HTR-8/SVneo (cell line): ENCODE measurements around the gene CNST.
A peak's percentile ranks its signal among the peaks of the same experiment; 100 is the strongest.

Experiments used
- DNase-seq: peaks from one replicate; pipeline ENCODE4 v3.0.0; 2011; ENCODE audit warnings: low spot score, mixed read lengths; ENCODE audit not compliant: insufficient read length
- FAIRE-seq: peaks from 2 replicates; lab custom pipeline; 2011; peaks lifted over from hg19 to GRCh38; lab: Jason Lieb, UNC

The CNST gene, protein sequence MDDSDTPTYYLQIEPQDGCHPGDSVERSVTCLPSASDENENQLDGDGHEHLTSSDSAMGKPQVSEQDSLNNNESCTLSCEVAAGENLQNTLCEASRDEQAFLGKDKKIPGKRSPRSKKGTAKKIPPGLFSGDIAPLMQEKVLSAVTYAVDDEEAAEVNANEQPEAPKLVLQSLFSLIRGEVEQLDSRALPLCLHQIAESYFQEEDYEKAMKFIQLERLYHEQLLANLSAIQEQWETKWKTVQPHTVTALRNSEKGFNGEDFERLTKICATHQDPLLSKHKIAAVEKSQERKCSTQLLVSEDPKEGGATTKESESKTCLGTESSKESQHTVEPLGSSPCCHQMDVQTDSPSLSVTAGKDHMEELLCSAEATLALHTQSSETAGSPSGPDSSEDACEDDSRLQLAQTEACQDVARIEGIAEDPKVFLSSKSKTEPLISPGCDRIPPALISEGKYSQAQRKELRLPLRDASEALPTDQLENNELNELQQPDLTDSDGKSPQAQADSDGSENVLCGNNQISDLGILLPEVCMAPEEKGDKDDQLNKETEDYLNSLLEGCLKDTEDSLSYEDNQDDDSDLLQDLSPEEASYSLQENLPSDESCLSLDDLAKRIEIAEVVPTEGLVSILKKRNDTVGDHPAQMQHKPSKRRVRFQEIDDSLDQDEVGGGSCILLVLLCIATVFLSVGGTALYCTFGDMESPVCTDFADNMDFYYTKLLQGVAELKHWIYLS

DNA sequence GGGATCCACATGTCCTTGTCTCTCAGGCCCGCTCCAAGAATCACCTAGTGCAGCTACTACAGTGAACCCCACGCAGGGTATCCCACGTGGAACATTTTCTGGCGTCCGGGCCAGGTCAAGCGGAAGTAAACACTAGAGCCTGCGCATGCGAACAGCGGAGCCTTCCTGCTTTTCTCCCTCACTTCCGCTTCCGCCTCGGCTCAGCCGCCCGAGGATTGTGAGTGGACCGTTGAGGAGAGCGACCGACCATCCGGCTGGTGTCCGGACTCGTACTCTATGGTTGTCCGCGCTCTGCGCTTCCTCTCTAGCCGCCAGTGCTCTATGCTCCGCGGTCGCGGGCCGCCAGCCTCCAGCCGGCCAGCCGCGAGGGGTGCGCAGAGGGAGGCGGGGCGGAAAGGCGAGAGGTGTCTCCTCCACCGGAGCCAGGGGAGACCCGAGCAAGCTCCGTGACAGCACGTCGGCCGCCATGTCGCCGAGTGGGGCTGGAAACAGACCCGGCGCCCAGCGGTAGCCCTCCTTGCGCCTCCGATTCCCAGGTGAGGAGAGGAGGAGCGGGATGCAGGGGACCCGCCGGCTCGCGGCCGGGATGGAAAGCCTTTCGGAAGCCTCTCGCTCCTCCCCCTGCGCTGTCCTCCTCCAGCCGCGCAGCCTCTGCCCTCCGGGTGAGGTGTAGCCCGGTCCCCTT is at the start of gene CNST, which contains the start of gene TFB2M:
CNST (plus strand) TSS at position 329 of the 685 bp plus-strand sequence. CDS start 25,107 bp downstream, outside the sequence.
TFB2M (minus strand) TSS at position 134 of the 685 bp plus-strand sequence; CDS start at position 11, 123 bp downstream.
- peak; percentile 96 for FAIRE-seq
- DNase-seq: peak; percentile 99

DNA sequence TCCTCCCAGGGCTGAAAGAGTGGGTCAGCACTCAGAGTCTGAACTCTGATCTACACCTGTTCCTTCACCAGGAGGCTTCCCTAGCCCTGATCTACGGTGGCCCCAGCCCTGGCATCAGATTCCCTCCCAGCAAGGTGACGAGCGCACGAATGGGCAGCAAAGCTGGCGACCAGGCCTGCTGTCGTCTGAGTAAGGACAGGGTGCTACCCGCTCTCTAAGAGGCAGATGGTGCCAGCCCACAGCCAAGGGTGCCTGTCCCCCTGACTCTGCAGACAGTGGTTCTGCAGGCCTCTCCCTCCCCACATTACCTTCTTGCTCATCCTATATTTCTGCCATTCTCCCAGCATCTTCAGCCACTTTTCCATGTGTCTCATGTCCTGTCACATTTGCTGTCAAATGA is 48.9 kb upstream of the CNST start:
- no peak for FAIRE-seq
- DNase-seq: no peak

DNA sequence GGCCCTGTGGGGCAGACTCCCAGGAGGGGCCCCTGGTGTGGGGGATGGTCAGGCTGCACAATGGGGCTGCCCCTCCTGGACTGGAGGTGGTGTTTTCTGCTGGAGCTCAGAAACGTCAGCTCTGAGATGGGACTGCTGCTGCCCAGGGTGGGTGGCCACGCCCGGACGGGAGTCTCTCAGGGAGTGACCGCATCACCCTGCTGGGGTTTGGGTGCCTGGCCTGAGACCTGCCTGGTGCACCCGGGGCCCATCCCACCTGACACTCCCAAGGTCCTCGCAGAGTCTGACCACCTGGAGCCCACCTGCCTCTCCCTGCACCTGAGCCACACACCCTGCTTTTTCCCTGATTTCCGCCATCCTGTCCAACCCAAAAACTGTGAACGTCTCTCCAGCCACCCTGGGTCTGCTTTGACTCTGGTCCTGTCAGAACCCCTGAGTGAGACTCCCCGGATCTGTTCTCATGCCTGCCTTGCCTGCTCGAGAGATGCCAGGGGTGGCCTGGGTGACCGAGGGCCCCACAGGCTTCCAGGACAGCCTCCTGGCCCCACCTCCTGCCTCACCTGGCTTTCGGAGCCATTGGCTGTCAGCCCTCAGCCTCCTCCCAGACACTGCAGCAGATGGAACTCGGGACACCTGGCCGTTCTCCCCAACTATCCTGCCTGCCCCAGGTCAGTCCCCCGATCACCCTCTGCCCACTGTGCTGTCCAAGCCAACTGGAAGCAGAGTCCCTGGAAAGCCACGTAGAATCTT is 47.6 kb upstream of the CNST start:
- FAIRE-seq (no peak), DNase-seq (no peak)

DNA sequence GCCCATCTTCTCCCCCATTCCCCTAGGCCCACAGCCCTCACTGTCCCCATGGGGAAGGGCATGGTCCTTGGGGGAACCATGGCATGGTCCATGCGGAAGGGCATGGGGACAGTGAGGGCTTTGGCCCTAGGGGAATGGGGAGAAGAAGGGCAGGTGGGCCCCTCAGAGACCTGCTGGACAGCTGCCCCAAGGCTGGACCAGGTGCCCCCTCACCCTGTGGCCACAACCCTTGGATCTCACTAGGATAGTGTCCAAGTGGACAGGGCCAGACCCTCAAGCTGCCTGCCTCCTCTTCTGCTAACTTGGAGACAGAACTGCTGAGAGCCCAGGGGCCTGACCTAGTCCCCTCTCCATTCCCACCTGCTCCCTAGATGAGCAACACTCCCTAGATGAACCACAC is 46.7 kb upstream of the CNST start:
- FAIRE-seq: no peak
- DNase-seq: no peak

DNA sequence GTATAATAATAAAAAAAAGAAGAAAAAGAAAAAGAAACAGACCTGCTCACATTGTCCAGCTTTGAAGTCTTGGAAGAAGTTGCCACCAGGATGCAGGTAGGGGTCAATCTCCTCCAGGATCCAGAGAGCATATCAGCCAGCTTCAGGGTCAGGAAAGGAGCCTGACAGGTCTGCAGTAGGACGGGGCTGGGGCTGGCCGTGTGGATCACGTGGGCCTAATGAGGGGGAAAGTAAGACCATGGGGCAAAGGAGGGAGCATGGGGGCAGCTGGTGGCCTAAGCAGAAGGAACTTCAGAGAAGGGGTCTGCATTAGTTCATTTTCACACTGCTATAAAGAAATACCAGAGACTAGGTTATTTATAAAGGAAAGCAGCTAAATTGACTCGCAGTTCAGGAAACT is 39.9 kb upstream of the CNST start:
- FAIRE-seq (no peak), DNase-seq (no peak)

DNA sequence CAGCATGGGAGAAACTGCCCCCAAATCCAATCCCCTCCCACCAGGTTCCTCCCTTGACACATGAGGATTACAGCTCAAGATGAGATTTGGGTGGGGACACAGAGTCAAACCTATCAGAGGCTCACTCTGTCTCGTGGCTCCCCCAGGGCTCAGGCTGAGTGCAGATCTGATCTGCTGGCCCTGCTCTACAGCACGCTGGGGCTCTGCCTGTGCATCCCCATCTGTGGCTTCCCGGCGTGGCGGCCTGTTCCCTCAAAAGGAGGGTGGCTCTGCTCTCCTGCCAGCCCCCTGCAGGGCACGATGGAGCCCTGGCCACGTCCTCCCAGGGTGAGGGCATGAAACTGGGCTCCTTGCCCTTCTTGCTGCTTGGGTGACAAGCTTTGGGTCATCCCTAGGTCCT is 39.3 kb upstream of the CNST start:
- FAIRE-seq: no peak

DNA sequence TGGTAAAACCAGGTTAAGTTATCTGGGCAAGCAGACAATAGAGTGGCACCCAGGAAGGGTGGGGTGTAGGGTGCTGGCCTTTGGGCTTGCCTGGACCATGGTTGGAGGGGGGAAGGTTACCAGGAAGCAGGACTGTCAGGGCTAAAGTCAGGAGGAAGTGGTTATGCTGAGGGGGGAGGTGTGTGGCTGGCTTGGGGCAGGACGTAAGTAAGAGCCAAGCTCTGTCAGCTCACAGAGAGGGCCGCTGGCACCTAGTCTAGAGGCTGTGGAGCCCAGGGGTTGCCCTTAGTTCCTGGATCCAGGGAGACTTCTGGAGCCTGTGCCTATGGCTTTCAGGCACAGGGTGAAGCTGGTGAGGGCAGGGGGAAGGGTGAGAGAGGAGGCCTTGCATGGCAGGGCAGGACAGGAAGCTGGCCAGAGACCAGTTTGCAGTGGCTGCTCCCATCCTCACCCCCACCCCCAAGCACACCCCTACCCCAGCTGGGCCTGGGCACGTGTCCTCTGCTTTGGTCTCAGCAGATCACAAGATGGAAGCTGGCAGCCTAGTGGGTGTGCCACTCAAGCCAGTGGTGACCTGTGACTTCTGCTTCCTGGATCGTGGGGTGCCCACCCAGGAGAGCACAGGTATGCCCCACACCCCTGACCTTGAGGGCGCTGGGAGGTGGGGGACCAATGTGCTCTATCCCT is 38.7 kb upstream of the CNST start:
- no peak for FAIRE-seq

More for the DNA sequence above, 39.3 kb upstream of the CNST start:
- DNase-seq: no peak

DNA sequence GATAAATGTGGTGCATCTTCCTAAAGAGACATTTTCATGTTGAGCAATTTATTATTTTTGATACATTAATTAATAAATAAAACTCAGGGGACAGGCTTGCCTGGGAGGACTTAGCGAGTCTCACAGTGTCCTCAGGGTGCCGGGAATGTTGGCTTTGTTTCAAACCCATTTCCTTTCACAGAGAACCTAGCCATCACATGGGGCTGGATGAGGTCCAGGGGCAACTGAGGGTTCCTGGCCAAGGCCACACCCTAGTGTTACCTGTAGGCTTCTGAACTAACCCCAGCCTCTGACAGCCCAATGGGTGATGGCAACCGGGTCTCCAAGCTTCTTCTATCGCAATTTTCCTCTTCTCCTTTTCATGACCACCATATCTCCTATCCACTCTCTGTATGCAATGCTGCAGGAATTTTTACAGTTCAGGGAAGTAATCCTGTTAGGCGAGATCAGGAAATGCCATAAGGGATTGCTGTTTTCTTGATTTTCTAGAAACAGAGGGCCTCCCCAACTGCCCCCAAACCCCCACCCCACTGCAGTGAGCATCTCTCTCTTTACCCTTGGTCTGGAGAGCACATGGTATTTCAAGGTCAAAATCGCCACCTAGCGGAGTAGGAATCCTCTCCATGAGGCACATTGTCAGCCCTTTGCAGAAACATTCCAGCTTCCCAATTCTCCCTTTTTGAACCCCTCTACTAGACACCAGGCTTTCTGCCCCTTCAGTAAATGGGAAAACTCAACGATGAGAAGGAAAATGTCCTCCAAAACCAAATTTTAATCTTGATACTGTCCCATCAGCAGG is 37.1 kb upstream of the CNST start:
- DNase-seq: no peak
- no peak for FAIRE-seq

More for the DNA sequence above, 38.7 kb upstream of the CNST start:
- DNase-seq: no peak

DNA sequence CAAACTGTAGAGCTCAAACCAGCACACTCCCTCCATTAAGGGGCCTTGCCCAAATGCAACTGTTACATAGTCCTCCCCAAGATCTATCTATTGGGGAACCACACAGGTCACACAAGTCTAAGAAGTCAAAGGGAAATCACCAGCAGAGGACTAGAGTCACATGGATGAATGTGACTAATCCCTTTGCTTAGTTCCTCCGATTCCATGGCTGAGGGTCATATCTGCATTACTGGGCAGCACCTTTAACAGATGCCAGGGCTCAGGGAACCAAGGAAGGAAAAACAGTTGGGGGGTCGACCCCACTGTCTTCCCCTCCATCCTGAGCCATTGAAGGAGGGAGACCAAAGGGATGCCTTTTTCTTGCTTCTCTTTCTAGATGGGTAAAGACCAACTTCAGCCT is 35.8 kb upstream of the CNST start:
- FAIRE-seq (no peak), DNase-seq (no peak)

DNA sequence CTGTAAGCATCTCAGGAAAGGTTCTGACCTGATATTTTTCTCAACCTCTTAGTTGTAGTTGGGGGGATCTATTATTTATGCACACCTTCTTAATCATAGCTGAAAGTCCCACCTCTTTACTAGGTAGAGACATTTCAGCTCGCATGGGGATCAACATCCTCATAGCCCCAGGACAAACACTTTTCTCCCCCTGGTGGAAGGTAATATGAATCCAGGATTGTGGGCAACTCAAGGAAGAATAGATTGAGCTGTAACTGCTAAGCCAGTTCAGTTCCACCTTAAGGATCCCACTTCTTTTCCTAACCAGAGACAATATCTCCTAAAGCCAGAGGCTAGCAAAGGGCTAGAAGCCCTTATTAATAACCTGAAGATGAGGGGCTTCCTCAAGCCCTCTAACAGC is 33.7 kb upstream of the CNST start:
- DNase-seq (no peak), FAIRE-seq (no peak)

DNA sequence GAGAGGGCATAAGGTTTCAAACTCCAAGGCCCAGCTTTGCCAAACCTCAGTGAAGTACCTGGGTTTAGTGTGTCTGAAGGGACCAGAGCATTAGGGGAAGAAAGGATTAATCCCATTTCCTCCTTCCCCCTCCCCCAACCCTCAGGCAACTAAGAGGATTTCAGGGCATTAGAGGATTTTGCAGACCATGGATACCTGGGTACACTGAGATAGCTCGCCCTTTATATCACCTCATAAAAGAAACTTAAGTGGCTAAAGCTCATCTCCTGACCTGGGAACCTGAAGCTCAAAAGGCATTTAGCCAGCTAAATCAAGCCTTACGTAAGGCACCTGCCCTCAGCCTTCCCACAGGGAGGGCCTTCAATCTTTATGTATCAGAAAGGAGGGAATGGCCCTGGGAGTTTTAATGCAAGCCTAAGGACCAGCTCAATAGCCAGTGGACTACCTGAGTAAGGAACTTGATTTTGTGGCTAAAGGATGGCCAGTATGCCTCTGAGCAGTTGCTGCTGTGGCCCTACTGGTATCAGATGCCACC is 32.8 kb upstream of the CNST start:
- DNase-seq (no peak), FAIRE-seq (no peak)

DNA sequence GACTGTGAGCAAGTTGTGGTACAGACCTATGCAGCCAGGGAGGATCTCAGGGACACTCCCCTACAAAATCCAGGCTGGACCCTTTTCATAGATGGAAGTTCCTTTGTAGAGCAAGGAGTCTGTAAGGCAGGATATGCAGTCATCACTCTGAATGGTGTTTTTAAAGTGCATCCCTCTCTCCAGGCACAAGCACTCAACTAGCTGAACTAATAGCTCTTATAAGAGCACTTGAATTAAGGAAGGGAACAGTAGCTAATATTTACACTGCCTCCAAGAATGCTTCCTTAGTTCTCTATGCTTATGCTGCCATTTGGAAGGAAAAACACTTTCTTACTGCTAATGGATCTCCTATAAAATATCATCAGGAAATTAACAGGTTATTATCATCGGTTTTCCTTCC is 32.1 kb upstream of the CNST start:
- FAIRE-seq (no peak), DNase-seq (no peak)

DNA sequence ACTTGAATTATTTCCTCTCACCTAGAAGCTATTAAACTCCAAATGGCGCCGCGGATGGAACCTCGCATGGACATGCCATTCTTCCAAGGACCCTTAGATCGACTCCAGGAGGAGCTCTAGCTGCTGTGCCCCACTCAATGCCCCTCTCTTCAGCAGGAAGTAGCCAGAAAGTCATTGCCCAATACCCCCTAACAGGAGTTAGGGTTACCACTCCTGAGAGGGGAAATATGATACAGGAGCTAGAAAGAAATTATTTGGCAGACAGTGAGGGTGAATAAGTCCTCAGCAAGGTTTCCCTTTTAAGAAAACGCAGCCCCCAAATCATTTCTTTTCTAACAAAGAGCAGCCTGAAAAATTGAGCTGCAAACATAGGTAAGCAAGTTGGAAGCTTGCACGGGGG is 28.8 kb upstream of the CNST start:
- FAIRE-seq: no peak
- DNase-seq: no peak

DNA sequence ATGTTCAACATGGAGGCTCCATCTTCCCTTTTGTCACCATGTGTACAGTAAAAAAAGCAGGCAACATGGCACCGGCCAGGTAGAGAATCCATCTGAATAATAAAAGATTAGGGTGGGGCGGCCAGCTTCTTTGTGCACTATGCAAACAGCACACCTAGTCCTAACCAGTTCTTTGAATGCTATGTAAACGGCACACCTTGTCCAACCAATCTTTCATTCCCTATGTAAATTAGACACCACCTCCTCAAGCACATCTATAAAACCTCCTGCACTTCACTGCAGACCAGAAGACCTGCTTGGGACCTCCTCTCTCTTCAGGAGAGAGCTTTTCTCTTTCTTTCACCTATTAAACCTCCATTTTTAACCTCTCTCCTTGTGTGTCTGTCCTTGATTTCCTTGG is 28.4 kb upstream of the CNST start:
- DNase-seq (no peak), FAIRE-seq (no peak)

DNA sequence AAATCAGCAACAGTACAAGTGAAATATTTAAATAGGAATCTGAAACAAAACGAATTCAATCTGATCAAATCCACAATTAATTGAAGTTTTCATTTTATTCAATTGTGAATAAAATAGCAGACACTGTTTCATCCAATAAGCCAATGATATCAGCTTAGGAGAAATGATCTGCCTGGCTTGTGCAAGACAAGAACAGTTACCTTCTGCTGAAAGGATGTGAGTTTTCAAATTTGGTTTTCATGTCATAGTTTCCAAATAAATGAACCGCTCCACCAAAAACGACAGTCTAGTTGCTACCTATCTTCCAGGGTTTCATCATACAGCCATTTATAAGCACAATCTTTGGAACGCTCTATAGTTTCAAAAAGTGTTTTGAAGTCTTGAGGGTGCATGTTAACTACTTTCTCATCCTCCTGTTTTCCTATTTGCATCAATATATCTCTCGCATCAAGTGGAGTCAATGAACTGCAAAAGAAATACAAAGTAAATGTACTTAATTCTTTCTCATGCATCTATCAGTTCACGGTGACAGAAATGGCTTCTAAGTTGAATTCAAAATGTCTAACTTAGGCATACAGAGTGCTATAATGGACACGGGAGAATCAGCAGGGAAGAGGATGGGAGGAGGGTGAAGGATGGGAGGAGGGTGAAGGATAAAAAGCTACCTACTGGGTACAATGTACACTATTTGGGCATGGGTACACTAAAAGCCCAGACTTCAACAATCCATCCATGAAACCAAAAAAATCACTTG is 25.3 kb upstream of the CNST start:
- DNase-seq: no peak
- no peak for FAIRE-seq

DNA sequence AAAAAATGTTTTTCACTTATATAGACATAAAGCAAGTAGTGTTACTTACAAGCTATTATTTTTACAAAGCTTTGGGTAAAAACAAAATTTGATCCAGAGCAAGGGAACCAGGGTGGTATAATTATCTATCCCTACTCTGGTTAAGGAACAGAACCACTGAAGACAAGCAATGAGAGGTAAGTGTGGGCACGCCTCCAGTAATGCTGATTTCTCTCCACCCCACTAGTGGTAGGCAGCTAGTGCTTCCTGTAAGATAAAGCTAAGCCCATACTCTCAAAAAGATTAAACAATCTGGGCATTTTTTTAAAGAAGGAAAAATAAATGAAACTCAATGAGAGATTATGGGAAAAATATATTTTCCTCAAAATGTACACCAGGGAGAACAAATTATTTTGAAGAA is 22.3 kb upstream of the CNST start:
- FAIRE-seq (no peak), DNase-seq (no peak)

DNA sequence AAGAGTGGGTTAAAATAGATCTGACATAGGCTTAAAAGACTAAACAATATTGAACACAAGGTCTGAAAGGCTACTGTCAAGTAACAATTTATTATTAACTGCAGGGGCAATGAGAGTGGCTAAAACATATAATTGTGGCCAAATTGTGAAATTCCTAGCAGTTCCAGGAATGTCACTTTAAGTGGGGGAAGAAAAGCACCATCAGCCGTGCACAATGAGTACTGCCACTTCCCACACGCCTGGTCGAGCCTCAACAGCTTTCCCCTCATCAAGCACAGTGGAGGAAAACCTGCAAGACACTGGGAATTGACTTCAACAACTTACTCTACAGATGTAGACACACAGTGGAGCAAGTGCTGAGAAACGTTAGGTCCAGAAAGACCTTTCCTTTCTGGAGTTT is 16.6 kb upstream of the CNST start:
- FAIRE-seq: no peak

DNA sequence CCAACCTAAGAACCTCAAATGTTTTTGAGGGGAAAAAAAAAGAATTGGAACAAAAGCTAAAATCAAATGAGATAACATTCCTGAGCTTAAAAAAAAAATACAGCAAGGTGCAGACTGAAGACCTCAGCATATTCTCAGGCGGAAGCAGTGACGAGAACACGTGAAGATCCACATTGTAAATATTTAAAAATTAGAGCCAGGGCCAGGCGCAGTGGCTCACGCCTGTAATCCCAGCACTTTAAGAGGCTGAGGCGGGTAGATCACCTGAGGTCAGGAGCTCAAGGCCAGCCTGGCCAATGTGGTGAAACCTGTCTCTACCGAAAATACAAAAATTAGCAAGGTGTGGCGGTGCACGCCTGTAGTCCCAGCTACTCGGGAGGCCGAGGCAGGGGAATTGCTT is 15.9 kb upstream of the CNST start:
- DNase-seq: no peak
- no peak for FAIRE-seq

More for the DNA sequence above, 16.6 kb upstream of the CNST start:
- no peak for DNase-seq
